HEK293T (cell line): Measurements from ENCODE around the gene RNU6-1.

Source experiments
- ARNT ChIP-seq: fragments of 450-650 bp; IDR thresholded peaks from 2 replicates; pipeline ENCODE4 v1.6.1; 2017; ENCODE audit warnings: mild to moderate bottlenecking
- BHLHE40 ChIP-seq: fragments of 450-650 bp; IDR thresholded peaks from 2 replicates; pipeline ENCODE4 v1.6.1; 2016; ENCODE audit warnings: mild to moderate bottlenecking, moderate library complexity, borderline replicate concordance
- CTBP1 ChIP-seq: fragments of 450-650 bp; IDR thresholded peaks from 2 replicates; pipeline ENCODE4 v1.6.1; 2016; ENCODE audit warnings: borderline replicate concordance
- ELF4 ChIP-seq: fragments of 450-650 bp; IDR thresholded peaks from 2 replicates; pipeline ENCODE4 v1.6.1; 2017; ENCODE audit warnings: antibody characterized with exemption
- FOXA1 ChIP-seq: fragments of 450-650 bp; IDR thresholded peaks from 2 replicates; pipeline ENCODE4 v1.6.1; 2016; ENCODE audit warnings: mild to moderate bottlenecking
- FOXK2 ChIP-seq: fragments of 450-650 bp; IDR thresholded peaks from 2 replicates; pipeline ENCODE4 v1.6.1; 2016; ENCODE audit warnings: mild to moderate bottlenecking
- FOXM1 ChIP-seq: fragments of 450-650 bp; IDR thresholded peaks from 2 replicates; pipeline ENCODE4 v1.6.1; 2017; ENCODE audit warnings: mild to moderate bottlenecking, borderline replicate concordance
- L3MBTL2 ChIP-seq: fragments of 450-650 bp; conservative IDR thresholded peaks from 2 replicates; pipeline ENCODE4 v1.6.1; 2016; ENCODE audit warnings: mild to moderate bottlenecking
- NFRKB ChIP-seq: fragments of 450-650 bp; IDR thresholded peaks from 2 replicates; pipeline ENCODE4 v1.6.1; 2016; ENCODE audit warnings: mild to moderate bottlenecking, moderate library complexity
- SP1 ChIP-seq: fragments of 450-650 bp; IDR thresholded peaks from 2 replicates; pipeline ENCODE4 v1.6.1; 2017
- SUZ12 ChIP-seq: fragments of 450-650 bp; IDR thresholded peaks from 2 replicates; pipeline ENCODE4 v1.6.1; 2016; ENCODE audit warnings: mild to moderate bottlenecking
- TARDBP ChIP-seq: fragments of 450-650 bp; IDR thresholded peaks from 2 replicates; pipeline ENCODE4 v1.6.1; 2016
- ZNF384 ChIP-seq: fragments of 450-650 bp; IDR thresholded peaks from 2 replicates; pipeline ENCODE4 v1.6.1; 2016
- TF ChIP-seq, protein P1 (sequence below): fragments of 450-650 bp; IDR thresholded peaks from 2 replicates; pipeline ENCODE4 v1.6.1; 2016

DNA sequence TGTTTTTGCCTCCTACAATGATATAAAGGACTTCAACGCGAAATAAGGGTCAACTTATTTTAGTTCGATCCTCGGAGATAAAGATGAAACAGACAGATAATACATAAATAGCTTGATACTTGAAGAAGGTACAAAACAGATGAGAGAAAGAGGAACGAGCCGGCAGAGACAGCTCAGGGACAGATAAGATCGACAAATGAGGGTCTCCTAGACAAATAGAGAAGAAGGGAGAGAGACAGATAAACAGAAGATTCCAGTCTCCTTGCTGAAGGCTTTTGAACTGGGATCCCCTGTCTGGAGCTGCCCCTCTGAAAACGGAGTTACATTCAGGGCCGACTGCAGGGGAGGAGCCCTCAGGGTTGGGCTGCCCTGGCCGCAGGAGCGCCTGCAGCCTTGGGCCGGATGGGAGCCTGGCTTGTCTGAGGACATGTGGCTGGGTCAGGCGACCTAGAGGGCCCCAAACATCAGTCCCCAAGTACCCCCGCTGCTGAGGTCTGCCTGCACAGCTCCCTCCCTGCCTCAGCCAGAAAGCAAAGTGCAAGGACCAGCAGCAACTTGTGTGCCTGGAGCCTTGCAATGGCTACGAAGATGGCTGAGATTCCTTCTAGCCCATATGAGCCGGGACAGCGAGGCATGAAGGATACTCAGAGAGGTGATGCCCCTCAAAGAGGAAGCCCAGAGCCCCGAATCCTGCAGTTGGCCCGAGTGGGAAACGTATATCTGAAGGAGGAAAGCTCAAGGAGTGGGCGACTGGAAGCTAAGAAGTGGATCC lies 15.5 kb downstream of the RNU6-1 start:
- no peak for TF ChIP-seq BHLHE40
- no peak for TF ChIP-seq FOXK2
- no peak for TF ChIP-seq SP1
- TF ChIP-seq NFRKB: no peak
- no peak for TF ChIP-seq ZNF384
- TF ChIP-seq ARNT: no peak
- no peak for TF ChIP-seq FOXM1
- TF ChIP-seq L3MBTL2: no peak
- TF ChIP-seq SUZ12: no peak
- TF ChIP-seq ELF4: no peak
- TF ChIP-seq FOXA1: no peak
- no peak for TF ChIP-seq CTBP1
- TF ChIP-seq, protein P1, sequence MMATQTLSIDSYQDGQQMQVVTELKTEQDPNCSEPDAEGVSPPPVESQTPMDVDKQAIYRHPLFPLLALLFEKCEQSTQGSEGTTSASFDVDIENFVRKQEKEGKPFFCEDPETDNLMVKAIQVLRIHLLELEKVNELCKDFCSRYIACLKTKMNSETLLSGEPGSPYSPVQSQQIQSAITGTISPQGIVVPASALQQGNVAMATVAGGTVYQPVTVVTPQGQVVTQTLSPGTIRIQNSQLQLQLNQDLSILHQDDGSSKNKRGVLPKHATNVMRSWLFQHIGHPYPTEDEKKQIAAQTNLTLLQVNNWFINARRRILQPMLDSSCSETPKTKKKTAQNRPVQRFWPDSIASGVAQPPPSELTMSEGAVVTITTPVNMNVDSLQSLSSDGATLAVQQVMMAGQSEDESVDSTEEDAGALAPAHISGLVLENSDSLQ: no peak
- TF ChIP-seq TARDBP: no peak
